ENCODE data around the gene WDFY2.

DNA sequence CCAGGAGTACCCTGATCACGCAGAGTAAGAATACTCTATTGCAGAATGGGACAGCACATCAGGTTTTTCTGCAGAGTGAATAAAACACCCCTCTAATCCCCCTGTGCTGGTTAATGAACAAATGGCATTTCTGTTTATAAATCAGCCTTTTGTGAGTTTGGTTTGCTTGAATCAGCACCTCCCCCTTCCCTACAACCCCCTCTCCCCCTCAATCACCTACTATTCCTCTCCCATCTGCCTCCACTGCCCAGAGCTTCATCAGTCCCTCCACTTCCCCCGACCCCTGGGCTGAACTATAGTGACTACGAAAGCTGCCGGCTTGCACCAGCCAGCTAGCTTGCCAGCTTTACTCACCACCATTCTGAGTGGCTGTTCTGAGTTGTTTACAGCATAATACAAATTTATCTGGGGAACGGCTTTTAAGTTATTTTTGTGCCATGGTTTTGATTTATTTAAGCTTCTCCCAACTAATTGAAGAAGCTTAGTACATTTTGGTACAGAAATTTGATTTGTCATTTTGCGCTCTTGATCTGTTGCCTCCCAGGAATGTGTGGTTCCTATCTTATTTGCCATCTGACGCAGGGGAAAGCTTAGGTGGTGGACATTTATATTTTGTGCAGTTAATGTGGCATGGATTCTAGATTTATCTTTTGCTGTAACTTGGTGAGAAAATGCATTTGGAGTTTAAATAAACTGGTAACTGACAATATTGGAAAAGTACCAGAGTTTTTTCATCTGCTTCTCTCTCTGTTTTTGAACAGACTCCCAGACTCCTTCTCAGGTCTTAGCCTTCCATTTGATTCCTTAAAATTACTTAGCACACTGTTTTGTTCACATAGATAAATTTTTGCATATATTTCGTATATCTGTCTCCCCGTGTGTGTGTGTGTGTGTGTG is 41.7 kb upstream of the WDFY2 start:
- TF ChIP-seq, protein P1, sequence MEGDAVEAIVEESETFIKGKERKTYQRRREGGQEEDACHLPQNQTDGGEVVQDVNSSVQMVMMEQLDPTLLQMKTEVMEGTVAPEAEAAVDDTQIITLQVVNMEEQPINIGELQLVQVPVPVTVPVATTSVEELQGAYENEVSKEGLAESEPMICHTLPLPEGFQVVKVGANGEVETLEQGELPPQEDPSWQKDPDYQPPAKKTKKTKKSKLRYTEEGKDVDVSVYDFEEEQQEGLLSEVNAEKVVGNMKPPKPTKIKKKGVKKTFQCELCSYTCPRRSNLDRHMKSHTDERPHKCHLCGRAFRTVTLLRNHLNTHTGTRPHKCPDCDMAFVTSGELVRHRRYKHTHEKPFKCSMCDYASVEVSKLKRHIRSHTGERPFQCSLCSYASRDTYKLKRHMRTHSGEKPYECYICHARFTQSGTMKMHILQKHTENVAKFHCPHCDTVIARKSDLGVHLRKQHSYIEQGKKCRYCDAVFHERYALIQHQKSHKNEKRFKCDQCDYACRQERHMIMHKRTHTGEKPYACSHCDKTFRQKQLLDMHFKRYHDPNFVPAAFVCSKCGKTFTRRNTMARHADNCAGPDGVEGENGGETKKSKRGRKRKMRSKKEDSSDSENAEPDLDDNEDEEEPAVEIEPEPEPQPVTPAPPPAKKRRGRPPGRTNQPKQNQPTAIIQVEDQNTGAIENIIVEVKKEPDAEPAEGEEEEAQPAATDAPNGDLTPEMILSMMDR (IDR thresholded peaks at IDR 0.05; ENCODE audit: insufficient read depth, low read length, poor library complexity, severe bottlenecking): no peak
- no peak for TF ChIP-seq EZH2phosphoT487 (conservative IDR thresholded peaks at IDR 0.05; ENCODE audit: low read length)
